HG02884 (cell line): ENCODE measurements around the gene FNDC11.
"Not testable (repeated sequence)": the region's sequence is repeated elsewhere in the genome, so short reads cannot be mapped to it uniquely, and the experiment has no call there.

Experiments
- ATAC-seq: cut with Tn5 transposase; IDR thresholded peaks from one replicate; pipeline ENCODE4 v1.9.1; 2021; ENCODE audit warnings: mild to moderate bottlenecking, moderate library complexity; ENCODE audit not compliant: unreplicated experiment

The FNDC11 gene

GRCh38 chr20:63565021-63565698 is 11.2 kb downstream of the FNDC11 start:
- ATAC-seq, result no peak

DNA sequence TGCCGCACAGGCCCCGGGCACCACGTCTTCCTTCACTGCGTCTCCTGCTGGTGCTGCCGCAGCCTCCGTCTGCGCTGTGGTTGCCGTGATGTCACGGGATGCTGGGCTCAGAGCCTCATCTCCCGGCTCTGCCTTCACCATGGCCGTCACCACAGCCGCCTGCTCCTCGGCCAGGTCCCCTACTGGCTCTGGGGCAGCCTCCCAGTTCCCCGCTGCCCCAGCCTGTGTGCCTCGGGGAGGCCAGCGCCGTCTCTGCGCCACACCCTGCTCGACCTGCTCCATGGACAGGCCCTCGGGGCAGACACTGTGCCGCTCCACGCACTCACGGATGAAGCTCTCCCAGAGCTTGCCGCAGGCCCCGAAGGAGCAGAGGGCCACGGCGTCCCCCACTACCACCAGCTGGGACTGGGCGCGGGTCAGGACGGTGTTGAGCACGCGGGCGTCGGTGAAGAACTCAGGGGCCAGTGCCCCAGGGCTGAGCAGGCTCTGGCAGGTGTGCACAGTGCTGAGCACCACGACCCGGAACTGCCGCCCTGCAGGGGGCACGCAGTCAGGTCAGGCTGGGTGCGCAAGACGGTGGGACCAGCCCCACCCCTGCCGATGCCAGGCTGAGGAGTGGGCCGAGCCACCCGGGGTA is 11.9 kb downstream of the FNDC11 start:
- ATAC-seq, result no peak

GRCh38 chr20:63566395-63567135 is 12.6 kb downstream of the FNDC11 start:
- ATAC-seq, result no peak

DNA sequence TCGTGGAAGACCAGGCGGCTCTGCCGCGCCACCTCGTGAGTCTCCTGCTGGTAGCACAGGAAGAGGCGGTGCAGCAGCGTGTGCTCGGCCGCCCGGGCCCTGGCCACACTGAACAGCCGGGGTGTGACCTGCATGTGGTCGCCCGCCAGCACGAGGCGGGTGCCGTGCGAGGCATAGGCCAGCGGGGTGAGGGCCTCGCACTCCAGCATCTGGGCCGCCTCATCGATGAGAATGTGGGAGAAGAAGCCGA is 13.1 kb downstream of the FNDC11 start:
- ATAC-seq, result no peak

GRCh38 chr20:63567386-63568169 is 13.6 kb downstream of the FNDC11 start:
- ATAC-seq, result peak; percentile 86

- no peak for ATAC-seq
Observed at GRCh38 chr20:63568170-63568981, 14.4 kb downstream of the FNDC11 start.

DNA sequence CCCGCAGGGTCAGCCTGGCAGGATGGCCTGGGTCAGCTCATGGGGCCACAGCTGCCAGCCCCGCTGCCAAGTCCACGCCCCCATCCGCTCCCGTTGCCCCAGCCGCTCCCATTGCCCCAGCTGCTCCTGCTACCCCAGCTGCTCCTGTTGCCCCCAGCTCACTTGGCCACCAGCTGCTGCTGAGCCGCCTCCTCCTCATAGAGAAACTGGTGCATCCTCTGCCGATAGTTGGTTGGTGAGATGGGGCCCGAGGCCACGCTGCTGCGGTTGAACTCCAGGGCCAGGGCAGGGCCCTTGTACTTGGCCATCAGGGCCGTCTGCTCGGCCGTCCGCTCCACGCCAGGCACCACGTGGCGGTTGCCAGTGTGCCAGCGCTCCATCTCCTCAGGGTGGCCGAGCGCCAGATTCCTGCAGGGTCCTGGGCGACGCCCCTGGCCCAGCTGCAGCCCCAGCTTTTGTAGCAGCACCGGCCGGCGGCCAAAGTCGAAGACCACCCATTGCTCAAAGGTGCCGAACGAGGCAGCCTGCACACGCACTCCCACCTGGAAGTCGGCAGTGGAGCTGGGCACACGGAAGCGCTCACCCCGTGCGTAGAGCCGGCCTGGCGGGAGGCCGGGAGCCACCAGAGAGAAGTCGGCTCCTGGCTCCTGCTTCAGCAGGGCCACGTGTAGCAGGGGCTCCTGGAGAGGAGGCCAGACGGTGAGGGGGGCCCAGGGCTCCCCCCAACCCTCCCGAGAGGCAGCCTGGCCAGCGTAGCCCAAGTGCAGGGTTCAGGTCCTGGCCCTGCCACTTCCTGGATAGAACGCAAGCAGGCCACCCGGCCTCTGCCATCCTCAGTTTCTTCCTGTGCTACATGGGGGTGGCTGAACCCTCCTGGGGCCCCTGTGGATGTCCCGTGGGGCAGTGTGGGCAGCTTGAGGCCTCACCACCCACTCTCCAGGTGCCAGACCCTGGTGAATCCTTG is 15.3 kb downstream of the FNDC11 start:
- no peak for ATAC-seq

GRCh38 chr20:63570281-63571086 is 16.5 kb downstream of the FNDC11 start:
- no peak for ATAC-seq

- ATAC-seq, result not testable (repeated sequence)
Observed at GRCh38 chr20:63571087-63571478, 17.1 kb downstream of the FNDC11 start.

GRCh38 chr20:63572071-63572787 is 18.3 kb downstream of the FNDC11 start:
- ATAC-seq, result no peak

- no peak for ATAC-seq
Observed at GRCh38 chr20:63572788-63573646, 19.1 kb downstream of the FNDC11 start.

GRCh38 chr20:63573647-63574131 is 19.7 kb downstream of the FNDC11 start:
- ATAC-seq, result no peak

DNA sequence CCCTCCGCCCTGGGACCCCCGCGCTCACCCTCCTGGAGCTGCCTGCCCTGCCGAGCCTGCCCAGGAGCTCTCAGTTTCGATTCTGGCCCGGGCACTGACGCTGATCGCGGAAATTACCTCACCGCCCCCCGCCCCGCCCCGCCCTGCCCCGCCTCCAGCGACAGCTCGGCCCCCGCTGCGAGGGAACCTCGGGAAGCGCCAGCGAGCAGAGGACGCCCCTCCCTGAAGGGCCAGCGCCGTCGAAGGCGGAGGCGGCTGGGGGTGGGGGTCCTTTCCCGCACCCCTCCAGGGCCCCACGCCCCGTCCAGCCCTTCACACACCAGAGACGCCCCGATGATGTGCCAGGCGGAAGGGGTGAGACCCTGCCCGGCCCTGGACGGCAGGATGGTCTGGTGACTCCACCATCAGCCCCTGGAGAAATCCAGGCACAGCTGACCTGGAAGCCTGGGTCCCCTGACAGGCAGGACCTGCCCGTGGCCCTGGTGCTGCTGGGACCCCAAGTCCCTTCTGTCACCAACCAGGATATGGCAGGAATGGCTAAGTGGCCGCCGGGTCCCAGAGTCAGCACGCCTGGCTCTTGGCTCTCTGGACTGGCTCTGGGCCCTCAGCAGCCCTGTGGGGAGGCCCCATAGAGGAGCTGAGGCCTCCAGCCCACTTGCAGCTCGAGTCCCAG is 20.3 kb downstream of the FNDC11 start, which contains the start of gene HELZ2:
Gene HELZ2 (minus strand): TSS at position 84 of the 673 bp plus-strand sequence. CDS start 1,854 bp downstream, outside the sequence.
- no peak for ATAC-seq

DNA sequence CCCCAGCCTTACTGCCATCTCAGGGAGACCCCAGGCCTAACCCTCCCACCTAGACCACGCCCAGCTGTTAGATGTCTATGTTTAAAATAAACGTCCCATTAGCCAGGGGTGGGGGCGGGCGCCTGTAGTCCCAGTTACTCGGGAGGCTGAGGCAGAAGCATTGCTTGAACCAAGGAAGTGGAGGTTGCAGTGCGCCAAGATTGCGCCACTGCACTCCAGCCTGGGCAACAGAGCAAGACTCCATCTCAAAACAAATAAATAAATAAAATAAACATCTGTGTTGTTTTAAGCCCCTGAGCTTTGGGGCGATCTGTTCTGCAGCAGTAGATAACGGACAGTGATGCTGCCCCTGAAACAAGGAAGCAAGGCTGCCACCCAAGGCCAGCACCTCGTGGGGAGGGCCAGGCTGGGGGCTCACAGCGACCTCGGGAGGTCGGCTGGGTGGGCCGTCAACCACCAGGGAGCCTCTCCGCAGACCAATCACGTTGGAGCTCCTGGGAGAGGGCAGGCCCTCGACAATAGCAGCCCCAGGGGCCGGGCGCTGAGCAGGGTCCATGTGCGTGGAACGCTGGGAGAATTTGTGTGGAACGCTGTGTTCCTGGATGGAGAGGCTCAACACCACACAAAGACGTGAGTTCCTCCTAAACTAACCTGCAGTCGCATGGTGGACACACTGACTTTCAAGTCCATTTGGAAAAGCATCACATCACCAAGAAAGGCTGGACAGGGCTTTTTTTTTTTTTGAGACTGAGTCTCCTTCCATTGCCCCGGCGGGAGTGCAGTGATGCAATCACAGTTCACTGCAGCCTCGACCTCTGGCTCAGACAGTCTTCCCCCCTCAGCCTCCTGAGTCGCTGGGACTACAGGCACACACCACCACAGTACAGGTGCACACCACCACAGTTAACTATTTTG is 21.1 kb downstream of the FNDC11 start:
- no peak for ATAC-seq

DNA sequence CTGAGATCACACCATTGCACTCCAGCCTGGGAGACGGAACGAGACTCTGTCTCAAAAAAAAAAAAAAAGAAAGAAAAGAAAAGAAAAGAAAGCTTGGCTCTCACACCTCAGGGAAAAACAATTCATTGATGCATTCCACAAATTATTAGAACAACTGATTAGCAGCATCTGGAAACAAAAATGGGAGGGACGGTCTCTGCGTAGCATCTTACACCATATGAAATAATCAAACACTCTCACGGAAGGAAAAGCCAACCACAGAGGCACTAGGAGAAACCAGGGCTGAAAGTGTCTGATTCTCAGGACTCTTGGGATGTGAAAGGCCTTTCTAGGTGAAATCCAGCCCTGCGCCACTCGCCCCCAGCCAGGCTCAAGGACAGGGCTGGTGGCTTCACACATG is 22.4 kb downstream of the FNDC11 start:
- ATAC-seq, result no peak
